GM19351 (cell line): Measurements from ENCODE around the gene NAGLU.
"Not testable (repeated sequence)": the region's sequence is repeated elsewhere in the genome, so short reads cannot be mapped to it uniquely, and the experiment has no call there.

ENCODE experiments used
- ATAC-seq: cut with Tn5 transposase; IDR thresholded peaks from one replicate; pipeline ENCODE4 v1.9.1; 2021; ENCODE audit warnings: mild to moderate bottlenecking, moderate library complexity; ENCODE audit not compliant: unreplicated experiment

The NAGLU gene

GRCh38 chr17:42543190-42544079 is 7.4 kb downstream of the NAGLU start:
- ATAC-seq, result no peak

DNA sequence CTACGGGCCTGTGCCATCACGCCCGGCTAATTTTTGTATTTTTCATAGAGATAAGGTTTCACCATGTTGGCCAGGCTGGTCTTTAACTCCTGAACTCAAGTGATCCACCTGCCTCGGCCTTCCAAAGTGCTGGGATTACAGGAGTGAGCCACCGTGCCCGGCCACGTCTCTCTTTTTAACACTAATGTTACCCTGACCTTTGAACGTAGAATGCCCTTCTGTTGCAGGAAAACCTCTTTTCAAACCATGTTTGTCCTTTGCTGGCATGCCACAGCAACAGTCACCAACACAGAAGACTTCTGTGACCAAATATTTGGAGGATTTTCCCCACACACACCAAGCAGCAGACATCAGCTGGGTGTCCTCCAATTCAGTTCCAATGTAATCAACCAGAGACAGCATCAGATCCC is 8.8 kb downstream of the NAGLU start:
- no peak for ATAC-seq

GRCh38 chr17:42545755-42546505 is 9.9 kb downstream of the NAGLU start:
- not testable (repeated sequence) for ATAC-seq

- no peak for ATAC-seq
Measured at GRCh38 chr17:42547001-42547461, 11.0 kb downstream of the NAGLU start.

GRCh38 chr17:42547698-42548069 is 11.6 kb downstream of the NAGLU start:
- no peak for ATAC-seq

DNA sequence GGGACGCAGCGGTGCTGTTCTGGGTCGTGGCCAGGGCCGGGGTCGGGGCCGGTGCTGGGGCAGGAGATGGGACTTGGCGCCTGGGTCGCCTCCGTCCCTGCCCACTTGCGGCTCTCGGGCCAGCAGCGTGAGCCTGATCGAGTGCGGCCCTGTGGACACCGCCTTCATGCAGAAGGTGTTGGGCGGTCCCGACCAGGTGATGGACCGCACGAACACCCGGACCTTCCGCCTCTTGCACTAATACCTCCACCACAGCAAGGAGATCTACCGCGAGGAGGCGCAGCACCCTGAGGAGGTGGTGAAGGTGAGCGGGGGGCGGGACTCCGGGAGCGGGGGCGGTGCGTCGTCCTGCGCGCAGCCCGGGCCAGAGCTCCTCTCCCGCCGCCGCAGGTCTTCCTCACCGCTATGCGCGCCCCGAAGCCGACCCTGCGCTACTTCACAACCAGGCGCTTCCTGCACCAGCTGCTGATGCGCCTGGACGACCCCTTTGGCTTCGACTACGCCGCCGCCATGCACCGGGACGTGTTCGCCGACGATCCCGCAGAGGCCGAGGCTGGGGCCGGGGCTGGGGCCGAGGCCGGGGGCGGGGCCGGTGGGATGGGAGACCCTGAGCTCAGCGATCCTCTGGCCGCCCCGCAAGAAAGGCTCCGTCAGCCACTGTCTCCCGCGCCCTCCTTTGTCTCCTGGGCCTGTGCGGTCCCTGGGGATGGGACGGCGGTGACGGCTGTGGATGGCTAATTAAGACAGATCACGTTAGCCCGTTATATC is 12.2 kb downstream of the NAGLU start:
- peak; percentile 69 for ATAC-seq

- no peak for ATAC-seq
Measured at GRCh38 chr17:42548993-42549755, 13.1 kb downstream of the NAGLU start.

GRCh38 chr17:42552736-42553135 is 16.7 kb downstream of the NAGLU start, which contains the start of gene HSD17B1:
HSD17B1 (plus strand) TSS chr17:42552923; CDS start chr17:42552934, 11 bp downstream.
- not testable (repeated sequence) for ATAC-seq

GRCh38 chr17:42553161-42553818 is 17.2 kb downstream of the NAGLU start:
- no peak for ATAC-seq

DNA sequence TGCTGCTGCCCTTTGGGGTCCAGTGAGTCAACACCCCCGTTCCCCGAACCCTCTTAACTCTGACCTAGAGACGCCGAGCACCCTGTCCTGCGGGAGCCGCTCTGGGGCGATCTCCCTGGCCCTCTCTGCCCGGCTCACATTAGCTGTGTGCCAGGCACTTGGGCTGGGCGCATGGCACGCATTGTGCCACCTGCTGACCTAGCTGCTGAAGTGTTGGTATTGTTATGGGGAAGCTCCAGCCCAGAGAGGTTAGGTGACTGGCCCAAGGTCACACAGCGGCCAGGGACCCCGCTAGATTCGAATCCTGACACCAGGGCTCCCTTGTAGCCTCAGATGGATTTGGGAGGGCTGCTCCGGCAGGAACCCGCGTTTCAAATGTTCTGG is 17.8 kb downstream of the NAGLU start:
- no peak for ATAC-seq

DNA sequence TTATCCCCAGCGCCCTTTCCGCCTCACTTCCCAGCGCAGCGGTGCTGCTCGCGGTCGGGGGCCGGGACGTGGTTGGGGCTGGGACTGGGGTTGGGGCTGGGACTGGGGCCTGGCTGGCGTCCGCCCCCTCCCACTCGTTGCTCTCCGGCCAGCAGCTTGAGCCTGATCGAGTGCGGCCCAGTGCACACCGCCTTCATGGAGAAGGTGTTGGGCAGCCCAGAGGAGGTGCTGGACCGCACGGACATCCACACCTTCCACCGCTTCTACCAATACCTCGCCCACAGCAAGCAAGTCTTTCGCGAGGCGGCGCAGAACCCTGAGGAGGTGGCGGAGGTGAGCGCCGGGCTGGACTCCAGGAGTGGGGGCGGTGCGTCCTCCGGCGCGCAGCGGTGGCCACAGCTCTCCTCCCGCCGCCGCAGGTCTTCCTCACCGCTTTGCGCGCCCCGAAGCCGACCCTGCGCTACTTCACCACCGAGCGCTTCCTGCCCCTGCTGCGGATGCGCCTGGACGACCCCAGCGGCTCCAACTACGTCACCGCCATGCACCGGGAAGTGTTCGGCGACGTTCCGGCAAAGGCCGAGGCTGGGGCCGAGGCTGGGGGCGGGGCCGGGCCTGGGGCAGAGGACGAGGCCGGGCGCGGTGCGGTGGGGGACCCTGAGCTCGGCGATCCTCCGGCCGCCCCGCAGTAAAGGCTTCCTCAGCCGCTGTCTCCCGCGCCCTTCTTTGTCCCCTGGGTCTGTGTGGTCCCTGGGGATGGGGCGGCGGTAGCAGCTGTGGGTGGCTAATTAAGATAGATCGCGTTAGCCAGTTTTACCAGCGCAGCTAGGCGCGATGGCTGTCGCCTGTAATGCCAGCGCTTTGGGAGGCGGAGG is 18.4 kb downstream of the NAGLU start:
- ATAC-seq, result peak; percentile 82

- ATAC-seq, result peak; percentile 9
Measured at GRCh38 chr17:42555122-42555622, 19.1 kb downstream of the NAGLU start.

GRCh38 chr17:42555961-42556617 is 20.0 kb downstream of the NAGLU start:
- not testable (repeated sequence) for ATAC-seq

GRCh38 chr17:42559075-42559474 is 23.0 kb downstream of the NAGLU start:
- ATAC-seq, result no peak

DNA sequence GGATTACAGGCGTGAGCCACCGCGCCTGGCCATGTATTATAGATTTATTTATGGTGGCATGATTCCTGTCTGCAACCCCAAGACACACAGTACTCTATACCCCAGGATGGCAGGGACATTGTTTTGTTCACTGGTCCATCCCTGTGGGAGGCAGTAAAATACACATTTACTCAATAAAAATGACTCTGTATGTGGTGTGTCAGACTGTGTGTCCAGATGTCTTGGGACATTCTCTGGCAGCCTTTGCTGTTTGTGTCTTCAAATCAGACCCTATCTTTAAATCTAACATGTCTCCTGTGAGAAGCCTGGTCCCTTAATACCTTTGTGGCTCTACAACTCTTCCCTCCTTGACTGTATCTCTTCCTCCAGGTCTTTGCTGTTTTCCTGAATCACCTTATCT is 24.2 kb downstream of the NAGLU start:
- ATAC-seq, result no peak

DNA sequence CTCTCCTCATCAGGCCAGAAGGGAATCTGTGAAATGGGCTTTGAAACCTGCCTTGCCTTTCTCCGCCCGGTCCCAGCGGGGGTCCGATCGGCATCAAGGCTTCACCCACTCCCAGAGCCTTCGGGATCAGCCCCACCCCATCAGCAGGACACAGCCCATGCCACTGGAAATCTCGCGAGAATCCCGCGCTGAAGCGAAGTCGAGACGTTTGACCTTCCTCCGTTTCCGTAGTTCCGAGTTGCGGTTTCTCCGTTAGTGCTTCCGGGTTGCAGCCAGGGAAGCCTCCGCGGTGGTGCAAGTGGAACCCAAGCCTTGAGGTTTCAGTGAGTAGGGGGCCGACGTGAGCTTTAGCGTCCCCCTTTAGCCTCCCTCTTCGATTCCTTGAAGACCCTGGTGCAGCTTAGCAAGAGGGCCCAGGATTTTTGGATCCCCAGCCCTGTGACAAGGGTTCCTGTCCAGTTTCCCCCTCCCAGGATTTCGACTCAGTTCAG is 25.9 kb downstream of the NAGLU start, which contains the start of gene COASY:
Gene COASY, plus strand, starts transcription at position 252 of the 491 bp plus-strand sequence. CDS start 475 bp downstream, outside the sequence.
- ATAC-seq, result peak; percentile 59

DNA sequence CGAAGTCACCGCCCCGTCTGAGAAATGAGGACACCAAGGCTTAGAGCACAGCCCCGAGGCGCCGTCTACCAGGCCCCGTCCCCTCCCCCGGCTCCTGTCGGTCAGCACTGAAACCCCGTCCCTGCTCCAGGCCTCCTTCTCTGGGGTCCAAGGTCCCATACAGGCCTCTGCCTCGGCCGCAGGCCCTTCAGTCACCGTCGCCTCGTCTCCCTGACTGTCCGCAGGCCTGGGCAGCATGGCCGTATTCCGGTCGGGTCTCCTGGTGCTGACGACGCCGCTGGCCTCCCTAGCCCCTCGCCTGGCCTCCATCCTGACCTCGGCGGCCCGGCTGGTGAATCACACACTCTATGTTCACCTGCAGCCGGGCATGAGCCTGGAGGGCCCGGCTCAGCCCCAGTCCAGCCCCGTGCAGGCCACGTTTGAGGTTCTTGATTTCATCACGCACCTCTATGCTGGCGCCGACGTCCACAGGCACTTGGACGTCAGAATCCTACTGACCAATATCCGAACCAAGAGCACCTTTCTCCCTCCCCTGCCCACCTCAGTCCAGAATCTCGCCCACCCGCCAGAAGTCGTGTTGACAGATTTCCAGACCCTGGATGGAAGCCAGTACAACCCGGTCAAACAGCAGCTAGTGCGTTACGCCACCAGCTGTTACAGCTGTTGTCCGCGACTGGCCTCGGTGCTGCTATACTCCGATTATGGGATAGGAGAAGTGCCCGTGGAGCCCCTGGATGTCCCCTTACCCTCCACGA is 26.5 kb downstream of the NAGLU start:
- ATAC-seq, result no peak
